Erythroblast (primary cell): ENCODE results near the gene GADD45A.
A peak's percentile ranks its signal among the peaks of the same experiment; 100 is the strongest.

ENCODE experiments used
- DNase-seq, 2 experiments: peaks; one replicate each; lab custom pipeline; 2025; lab: John Stamatoyannopoulos, UW
- GATA1 ChIP-seq: IDR thresholded peaks from 2 replicates; pipeline ENCODE4 v1.6.1; 2011; ENCODE audit warnings: low read depth, mild to moderate bottlenecking, control low read depth, low read length, moderate library complexity
- POLR2A ChIP-seq: IDR thresholded peaks from 2 replicates; pipeline ENCODE4 v1.6.1; 2011; ENCODE audit warnings: mild to moderate bottlenecking, low read length

GADD45A gene

GRCh38 chr1:67710417-67710816 lies 25.4 kb downstream of the GADD45A start:
- no peak for DNase-seq
- no peak for TF ChIP-seq POLR2A
- no peak for TF ChIP-seq GATA1

GRCh38 chr1:67711158-67711854 lies 26.3 kb downstream of the GADD45A start:
- TF ChIP-seq POLR2A (peak; percentile 23), GATA1 (no peak)
- DNase-seq = peak; percentile 34 to 46

GRCh38 chr1:67711855-67712212 lies 26.8 kb downstream of the GADD45A start:
- no peak for TF ChIP-seq GATA1
- TF ChIP-seq POLR2A = no peak
- no peak for DNase-seq

GRCh38 chr1:67713057-67713846 lies 28.3 kb downstream of the GADD45A start:
- no peak for TF ChIP-seq GATA1
- peak; percentile 53 to 70 for DNase-seq

GRCh38 chr1:67715819-67716218 lies 30.8 kb downstream of the GADD45A start:
- DNase-seq = no peak
- TF ChIP-seq GATA1 (no peak), POLR2A (no peak)

GRCh38 chr1:67716800-67717199 lies 31.8 kb downstream of the GADD45A start:
- TF ChIP-seq GATA1 = no peak
- TF ChIP-seq POLR2A = no peak
- DNase-seq = peak; percentile 23 to 80

- DNase-seq = peak in 1 of 2 experiments; percentile 23
- TF ChIP-seq POLR2A = no peak
- TF ChIP-seq GATA1 = no peak
These were observed 32.9 kb downstream of the GADD45A start for GRCh38 chr1:67717876-67718275.

- TF ChIP-seq POLR2A (no peak), GATA1 (no peak)
- DNase-seq = no peak
These were observed 34.6 kb downstream of the GADD45A start for GRCh38 chr1:67719329-67720196.

GRCh38 chr1:67721112-67721511 lies 36.1 kb downstream of the GADD45A start:
- TF ChIP-seq GATA1 = no peak
- TF ChIP-seq POLR2A = no peak
- DNase-seq = no peak

- no peak for TF ChIP-seq GATA1
- TF ChIP-seq POLR2A = no peak
These were observed 36.8 kb downstream of the GADD45A start for GRCh38 chr1:67721650-67722291.

GRCh38 chr1:67722292-67722944 lies 37.4 kb downstream of the GADD45A start:
- TF ChIP-seq GATA1 = no peak
- TF ChIP-seq POLR2A = no peak
- DNase-seq = no peak

More at GRCh38 chr1:67721650-67722291, 36.8 kb downstream of the GADD45A start:
- no peak for DNase-seq

GRCh38 chr1:67723126-67723525 lies 38.1 kb downstream of the GADD45A start:
- TF ChIP-seq POLR2A = no peak
- TF ChIP-seq GATA1 = no peak

GRCh38 chr1:67723620-67724019 lies 38.6 kb downstream of the GADD45A start:
- DNase-seq = peak in 1 of 2 experiments; percentile 37
- TF ChIP-seq POLR2A (no peak), GATA1 (no peak)

More at GRCh38 chr1:67723126-67723525, 38.1 kb downstream of the GADD45A start:
- no peak for DNase-seq
